ENCODE results near the gene KCNK2. TPM values are rescaled to one million over a fixed set of nuclear protein-coding genes. Genes with fewer than 3 reads are reported as not detected.

Gene KCNK2
- total and polyA plus RNA-seq, 10 of the 15 experiments (the other 5 are each of a cell fraction or from before 2014, with no cell fraction given) = 0.04 to 0.13 (median 0.08) TPM; not detected in 4

DNA sequence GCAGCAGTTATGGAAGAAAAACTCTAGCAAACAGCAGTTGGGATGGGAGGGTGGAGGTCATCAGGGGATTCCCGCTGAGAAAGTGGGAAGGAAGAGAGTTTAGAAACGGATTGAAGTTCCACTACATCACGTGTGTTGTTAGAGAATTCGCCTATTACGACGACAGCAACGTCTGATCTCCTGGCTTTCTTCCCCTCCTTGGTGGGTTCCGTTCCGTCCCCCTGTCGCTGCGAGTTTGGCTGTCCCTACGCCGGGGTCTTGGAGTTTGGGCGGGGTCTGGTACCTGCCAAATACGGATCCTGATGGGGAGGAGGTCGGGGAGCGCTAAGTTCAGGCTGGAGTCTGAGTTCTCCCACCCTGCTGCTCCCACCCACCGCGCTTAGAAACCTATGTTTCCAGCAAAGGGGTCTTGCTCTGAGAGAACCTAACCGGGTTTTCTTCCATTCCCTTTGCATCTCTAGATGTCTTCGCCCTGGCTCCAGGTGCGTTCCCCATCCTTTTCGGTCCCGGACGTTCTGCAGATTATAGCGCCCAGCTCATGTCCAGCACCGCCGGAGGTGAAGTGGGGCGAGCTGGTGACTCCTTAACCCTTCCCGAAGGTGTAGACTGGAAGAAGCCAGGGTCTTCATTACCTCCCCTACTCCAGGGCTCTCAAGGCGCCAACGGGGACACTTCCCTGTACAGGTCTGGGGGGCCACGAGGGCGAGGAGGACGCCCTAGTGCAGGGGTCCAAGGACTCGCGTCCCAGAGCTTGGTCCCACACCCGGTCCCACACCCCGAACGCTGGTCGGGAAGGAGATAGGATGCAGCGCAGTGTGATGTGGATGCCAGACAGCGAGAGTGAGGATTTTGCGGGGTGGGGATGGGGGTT is 641 bp upstream of the KCNK2 start (continued):
- no peak for TF ChIP-seq NFYA (IDR thresholded peaks at IDR 0.05; ENCODE audit: borderline replicate concordance, low read depth, low read length)
- no peak for TF ChIP-seq NR2C1 (IDR thresholded peaks at IDR 0.05)
- no peak for TF ChIP-seq IKZF1 (conservative IDR thresholded peaks at IDR 0.05)
- TF ChIP-seq TAF1 (IDR thresholded peaks at IDR 0.05; ENCODE audit: borderline replicate concordance, low read depth, low read length) = no peak
- no peak for TF ChIP-seq SMAD1 (IDR thresholded peaks at IDR 0.05; ENCODE audit: low read depth, partially characterized antibody)
- TF ChIP-seq, protein P1, sequence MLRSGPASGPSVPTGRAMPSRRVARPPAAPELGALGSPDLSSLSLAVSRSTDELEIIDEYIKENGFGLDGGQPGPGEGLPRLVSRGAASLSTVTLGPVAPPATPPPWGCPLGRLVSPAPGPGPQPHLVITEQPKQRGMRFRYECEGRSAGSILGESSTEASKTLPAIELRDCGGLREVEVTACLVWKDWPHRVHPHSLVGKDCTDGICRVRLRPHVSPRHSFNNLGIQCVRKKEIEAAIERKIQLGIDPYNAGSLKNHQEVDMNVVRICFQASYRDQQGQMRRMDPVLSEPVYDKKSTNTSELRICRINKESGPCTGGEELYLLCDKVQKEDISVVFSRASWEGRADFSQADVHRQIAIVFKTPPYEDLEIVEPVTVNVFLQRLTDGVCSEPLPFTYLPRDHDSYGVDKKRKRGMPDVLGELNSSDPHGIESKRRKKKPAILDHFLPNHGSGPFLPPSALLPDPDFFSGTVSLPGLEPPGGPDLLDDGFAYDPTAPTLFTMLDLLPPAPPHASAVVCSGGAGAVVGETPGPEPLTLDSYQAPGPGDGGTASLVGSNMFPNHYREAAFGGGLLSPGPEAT (IDR thresholded peaks at IDR 0.05; ENCODE audit: low read depth) = no peak

DNA sequence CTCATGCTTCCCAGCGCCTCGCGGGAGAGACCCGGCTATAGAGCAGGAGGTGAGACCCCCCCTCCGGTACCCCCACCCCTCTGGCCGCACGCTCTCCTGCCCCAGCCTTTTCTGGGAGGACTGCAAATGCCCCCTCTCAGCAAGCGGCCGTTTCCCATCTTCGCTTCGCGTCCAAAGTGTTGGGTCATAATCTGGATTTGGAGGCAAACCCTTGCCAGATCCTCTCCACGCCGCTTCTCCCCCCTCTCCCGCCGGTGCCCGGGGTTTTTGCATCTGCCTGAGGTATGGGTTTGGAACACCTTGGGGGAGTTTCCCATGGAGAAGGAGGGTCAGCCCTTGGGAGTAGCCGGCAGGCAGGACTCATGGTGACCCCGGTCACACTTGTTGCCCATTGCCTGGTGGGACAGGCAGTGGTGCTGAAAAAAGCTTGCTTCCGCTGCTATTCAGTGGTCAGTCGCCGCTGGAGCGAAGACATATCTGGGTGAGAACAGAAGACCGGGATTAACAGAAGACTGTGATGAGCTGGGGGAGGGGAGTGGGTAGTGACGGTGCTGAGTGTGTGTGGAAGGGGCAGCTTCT is 935 bp downstream of the KCNK2 start:
- ATAC-seq (no peak), FAIRE-seq (no peak), DNase-seq (ENCODE audit: low read depth, low spot score) (no peak)
- in situ Hi-C loops (cut with MboI) (no loop called here), intact Hi-C loops (cut with micrococcal nuclease; ENCODE audit: unreplicated experiment) (no loop called here)
- Histone ChIP-seq H3K9ac (ENCODE audit: control insufficient read depth, insufficient read depth, low read length) (no peak overlapping the region), H3K27ac (ENCODE audit: control insufficient read depth, insufficient read depth) (no peak overlapping the region), H3K9me3 (replicated peaks; ENCODE audit: control insufficient read depth, insufficient read depth, low read length) (no peaks in the 10 kb centered on the region), H2AFZ (ENCODE audit: control insufficient read depth, low read depth, low read length) (no peak overlapping the region), H3K4me1 (ENCODE audit: control insufficient read depth, insufficient read depth, low read length) (no peaks in the 10 kb centered on the region), H3K4me2 (ENCODE audit: control insufficient read depth, insufficient read depth) (no peak overlapping the region), H3K27me3 (replicated peaks in 1 of 2; ENCODE audit: control insufficient read depth in 2 of 2, insufficient read depth in 2 of 2, low read length in 1 of 2) (peaks cover 6 to 7% of the 10 kb centered on the region in 2 experiments; a peak in 3 of 4 replicates), H3K79me2 (ENCODE audit: control insufficient read depth, insufficient read depth, low read length) (no peaks in the 10 kb centered on the region), H3K36me3 (ENCODE audit: control insufficient read depth in 2 of 2, insufficient read depth in 2 of 2, low read length in 1 of 2) (no peaks in the 10 kb centered on the region), H3K4me3 (no peak overlapping the region), H4K20me1 (ENCODE audit: control insufficient read depth, insufficient read depth) (no peaks in the 10 kb centered on the region)
- BruUV-seq (replicated peaks) = no TSS peak
- no peak for TF ChIP-seq JUND (IDR thresholded peaks at IDR 0.05; ENCODE audit: low read depth, low read length)
- TF ChIP-seq, protein P2, sequence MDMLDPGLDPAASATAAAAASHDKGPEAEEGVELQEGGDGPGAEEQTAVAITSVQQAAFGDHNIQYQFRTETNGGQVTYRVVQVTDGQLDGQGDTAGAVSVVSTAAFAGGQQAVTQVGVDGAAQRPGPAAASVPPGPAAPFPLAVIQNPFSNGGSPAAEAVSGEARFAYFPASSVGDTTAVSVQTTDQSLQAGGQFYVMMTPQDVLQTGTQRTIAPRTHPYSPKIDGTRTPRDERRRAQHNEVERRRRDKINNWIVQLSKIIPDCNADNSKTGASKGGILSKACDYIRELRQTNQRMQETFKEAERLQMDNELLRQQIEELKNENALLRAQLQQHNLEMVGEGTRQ (IDR thresholded peaks at IDR 0.05; ENCODE audit: borderline replicate concordance, low read depth, low read length) = no peak
- TF ChIP-seq NBN (IDR thresholded peaks at IDR 0.05) = no peak
- TF ChIP-seq EED (IDR thresholded peaks at IDR 0.05; ENCODE audit: low read depth) = no peak
- no peak for TF ChIP-seq EGR1 (IDR thresholded peaks at IDR 0.05; ENCODE audit: borderline replicate concordance in 1 of 2, low read depth in 2 of 2, low read length in 2 of 2)
- no peak for TF ChIP-seq CBX3 (IDR thresholded peaks at IDR 0.05; ENCODE audit: borderline replicate concordance, low read depth)
- TF ChIP-seq SUPT20H (IDR thresholded peaks at IDR 0.05; ENCODE audit: borderline replicate concordance, control insufficient read depth, low read depth, low read length) = no peak
- no peak for TF ChIP-seq SMC3 (IDR thresholded peaks at IDR 0.05; ENCODE audit: borderline replicate concordance, low read length)
- CTCF ChIA-PET = no interaction called here
- SMC1A ChIA-PET (ENCODE audit: uncharacterized antibody, unreplicated experiment) = no interaction called here
- RAD21 ChIA-PET (ENCODE audit: unreplicated experiment) = no interaction called here
- POLR2A ChIA-PET = no interaction called here
- WGBS (ENCODE audit: insufficient coverage, insufficient replicate concordance, low lambda C conversion rate, missing lambda C conversion rate) = 27% methylated on average over 25 of the region's 25 CpGs

Data from GM12878 (cell line).